ENCODE measurements around the gene ZNF609. TPM values are rescaled to one million over a fixed set of nuclear protein-coding genes. Genes with fewer than 3 reads are reported as not detected.

The ZNF609 gene
- polyA plus RNA-seq, 1 donor from 2014 or later = 11.8 TPM

- Histone ChIP-seq H3K9me2 (ENCODE audit: insufficient read depth, low read length) (no peaks in the 10 kb centered on the region), H3K27me3 (ENCODE audit: insufficient read depth, low read depth, low read length) (no peaks in the 10 kb centered on the region), H4K20me1 (ENCODE audit: insufficient read depth) (no peaks in the 10 kb centered on the region), H3K36me3 (ENCODE audit: insufficient read depth, low read length) (peaks cover 4% of the 10 kb centered on the region), H3K9me3 (ENCODE audit: low read length) (no peaks in the 10 kb centered on the region), H2AFZ (ENCODE audit: low read depth, low read length) (no peak overlapping the region), H3K4me2 (ENCODE audit: low read length) (no peak overlapping the region), H3K4me3 (ENCODE audit: low read length) (no peak overlapping the region), H3K27ac (ENCODE audit: low read length) (no peak overlapping the region), H3F3A (ENCODE audit: insufficient read depth, low read length, poor library complexity, severe bottlenecking) (no peaks in the 10 kb centered on the region), H3K9ac (ENCODE audit: low read length) (no peak overlapping the region), H3K79me2 (replicated peaks; ENCODE audit: insufficient read depth, low read length) (peaks cover 32% of the 10 kb centered on the region)
- TF ChIP-seq EP300 (conservative IDR thresholded peaks at IDR 0.05; ENCODE audit: poor library complexity, severe bottlenecking) (no peak), EZH2 (IDR thresholded peaks at IDR 0.05; ENCODE audit: borderline replicate concordance, insufficient read depth, low read length, poor library complexity, severe bottlenecking) (no peak), REST (IDR thresholded peaks at IDR 0.05; ENCODE audit: borderline replicate concordance) (no peak), TAF1 (IDR thresholded peaks at IDR 0.05; ENCODE audit: low read depth) (no peak), RAD21 (conservative IDR thresholded peaks at IDR 0.05) (no peak), MXI1 (conservative IDR thresholded peaks at IDR 0.05; ENCODE audit: poor library complexity, severe bottlenecking) (no peak), SMC3 (conservative IDR thresholded peaks at IDR 0.05; ENCODE audit: poor library complexity) (no peak), POLR2AphosphoS5 (IDR thresholded peaks at IDR 0.05) (no peak), CTCF (IDR thresholded peaks at IDR 0.05; ENCODE audit: poor library complexity, severe bottlenecking) (no peak)
Observed at GRCh38 chr15:64647367-64647766, 187.0 kb downstream of the ZNF609 start.

GRCh38 chr15:64650552-64650951, 190.2 kb downstream of the ZNF609 start:
- Histone ChIP-seq H3K9me2 (ENCODE audit: insufficient read depth, low read length) (no peaks in the 10 kb centered on the region), H3K9me3 (ENCODE audit: low read length) (no peaks in the 10 kb centered on the region), H3K4me2 (ENCODE audit: low read length) (no peak overlapping the region), H3K36me3 (ENCODE audit: insufficient read depth, low read length) (no peaks in the 10 kb centered on the region), H3K4me3 (ENCODE audit: low read length) (no peak overlapping the region), H3K79me2 (replicated peaks; ENCODE audit: insufficient read depth, low read length) (peaks cover 23% of the 10 kb centered on the region), H3K9ac (ENCODE audit: low read length) (no peak overlapping the region), H3F3A (ENCODE audit: insufficient read depth, low read length, poor library complexity, severe bottlenecking) (no peaks in the 10 kb centered on the region), H3K27ac (ENCODE audit: low read length) (no peak overlapping the region), H2AFZ (ENCODE audit: low read depth, low read length) (no peak overlapping the region), H4K20me1 (ENCODE audit: insufficient read depth) (no peaks in the 10 kb centered on the region), H3K27me3 (ENCODE audit: insufficient read depth, low read depth, low read length) (no peaks in the 10 kb centered on the region)
- TF ChIP-seq MXI1 (conservative IDR thresholded peaks at IDR 0.05; ENCODE audit: poor library complexity, severe bottlenecking) (no peak), TAF1 (IDR thresholded peaks at IDR 0.05; ENCODE audit: low read depth) (no peak), POLR2AphosphoS5 (IDR thresholded peaks at IDR 0.05) (no peak), RAD21 (conservative IDR thresholded peaks at IDR 0.05) (no peak), CTCF (IDR thresholded peaks at IDR 0.05; ENCODE audit: poor library complexity, severe bottlenecking) (no peak), EP300 (conservative IDR thresholded peaks at IDR 0.05; ENCODE audit: poor library complexity, severe bottlenecking) (no peak), SMC3 (conservative IDR thresholded peaks at IDR 0.05; ENCODE audit: poor library complexity) (no peak), EZH2 (IDR thresholded peaks at IDR 0.05; ENCODE audit: borderline replicate concordance, insufficient read depth, low read length, poor library complexity, severe bottlenecking) (no peak), REST (IDR thresholded peaks at IDR 0.05; ENCODE audit: borderline replicate concordance) (no peak)

Measured in neural cell (in vitro differentiated cells).